HG02763 (cell line): ENCODE data around the gene ADA.
A peak's percentile ranks its signal among the peaks of the same experiment; 100 is the strongest.

ENCODE experiments used
- ATAC-seq: cut with Tn5 transposase; IDR thresholded peaks from one replicate; pipeline ENCODE4 v1.9.1; 2021; ENCODE audit warnings: mild to moderate bottlenecking, moderate library complexity; ENCODE audit not compliant: unreplicated experiment

Gene ADA

GRCh38 chr20:44625361-44625760 lies 26.1 kb downstream of the ADA start:
- ATAC-seq, result no peak

GRCh38 chr20:44624743-44625271 lies 26.7 kb downstream of the ADA start:
- ATAC-seq, result no peak

- ATAC-seq, result no peak
Observed at GRCh38 chr20:44624152-44624551, 27.3 kb downstream of the ADA start.

- ATAC-seq, result no peak
Observed at GRCh38 chr20:44622501-44623270, 28.8 kb downstream of the ADA start.

GRCh38 chr20:44621939-44622338 lies 29.6 kb downstream of the ADA start:
- no peak for ATAC-seq

GRCh38 chr20:44621325-44621724 lies 30.2 kb downstream of the ADA start:
- no peak for ATAC-seq

- ATAC-seq, result no peak
Observed at GRCh38 chr20:44620030-44620429, 31.5 kb downstream of the ADA start.

- no peak for ATAC-seq
Observed at GRCh38 chr20:44619294-44619693, 32.2 kb downstream of the ADA start.

GRCh38 chr20:44618318-44618731 lies 33.2 kb downstream of the ADA start:
- ATAC-seq, result no peak

GRCh38 chr20:44616604-44616964 lies 34.9 kb downstream of the ADA start:
- no peak for ATAC-seq

GRCh38 chr20:44615876-44616603 lies 35.5 kb downstream of the ADA start:
- no peak for ATAC-seq

- ATAC-seq, result no peak
Observed at GRCh38 chr20:44615169-44615791, 36.2 kb downstream of the ADA start.

GRCh38 chr20:44614525-44614924 lies 37.0 kb downstream of the ADA start:
- no peak for ATAC-seq

- no peak for ATAC-seq
Observed at GRCh38 chr20:44613575-44613974, 37.9 kb downstream of the ADA start.

GRCh38 chr20:44610313-44610962 lies 41.1 kb downstream of the ADA start:
- ATAC-seq, result no peak

- peak; percentile 82 for ATAC-seq
Observed at GRCh38 chr20:44609516-44610312, 41.8 kb downstream of the ADA start.

- ATAC-seq, result no peak
Observed at GRCh38 chr20:44609006-44609515, 42.4 kb downstream of the ADA start.

- no peak for ATAC-seq
Observed at GRCh38 chr20:44606725-44607441, 44.6 kb downstream of the ADA start.

- ATAC-seq, result no peak
Observed at GRCh38 chr20:44603327-44603726, 48.2 kb downstream of the ADA start.

- no peak for ATAC-seq
Observed at GRCh38 chr20:44601801-44602204, 49.7 kb downstream of the ADA start.
